Right lobe of liver (tissue), 4 donors: ENCODE measurements around the gene PROC.

Experiments used
- POLR2A ChIP-seq: fragments of 450-650 bp; IDR thresholded peaks from one replicate; pipeline ENCODE4 v1.6.1; 2017; ENCODE audit warnings: antibody characterized with exemption, mild to moderate bottlenecking
- TF ChIP-seq, protein P1 (sequence below), 4 donors: fragments of 200-600 bp in 3 of 4; fragments of 450-650 bp in 1 of 4; IDR thresholded peaks; one replicate each; pipeline versions ENCODE4 v1.5.1 to v1.8.0; 2016 to 2022; ENCODE audit warnings: antibody characterized with exemption in 4 of 4, mild to moderate bottlenecking in 2 of 4
- donor health status: DM: no; HTN: no; CAD: no.
- donor health status: DM: no; HTN: no; CAD: no.
- donor health status: DM: no; HTN: yes; CAD: no.

DNA sequence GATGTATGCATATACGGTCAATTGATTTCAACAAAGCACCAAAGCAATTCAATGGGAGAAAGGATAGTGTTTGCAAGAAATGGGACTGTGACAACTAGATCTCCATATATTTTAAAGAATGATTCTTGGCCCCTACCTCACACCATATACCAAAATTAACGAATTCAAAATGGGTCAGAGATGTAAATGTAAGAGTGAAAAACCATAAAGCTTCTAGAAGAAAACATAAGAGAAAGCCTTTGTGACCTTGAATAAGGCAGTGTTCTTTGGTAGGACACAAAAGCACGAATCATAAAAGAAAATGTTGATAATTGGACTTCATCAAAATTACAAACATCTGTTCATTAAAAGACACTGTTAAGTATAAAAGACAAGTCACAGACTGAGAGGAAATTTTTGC, 5.0 kb upstream of the PROC start:
- TF ChIP-seq, protein P1, sequence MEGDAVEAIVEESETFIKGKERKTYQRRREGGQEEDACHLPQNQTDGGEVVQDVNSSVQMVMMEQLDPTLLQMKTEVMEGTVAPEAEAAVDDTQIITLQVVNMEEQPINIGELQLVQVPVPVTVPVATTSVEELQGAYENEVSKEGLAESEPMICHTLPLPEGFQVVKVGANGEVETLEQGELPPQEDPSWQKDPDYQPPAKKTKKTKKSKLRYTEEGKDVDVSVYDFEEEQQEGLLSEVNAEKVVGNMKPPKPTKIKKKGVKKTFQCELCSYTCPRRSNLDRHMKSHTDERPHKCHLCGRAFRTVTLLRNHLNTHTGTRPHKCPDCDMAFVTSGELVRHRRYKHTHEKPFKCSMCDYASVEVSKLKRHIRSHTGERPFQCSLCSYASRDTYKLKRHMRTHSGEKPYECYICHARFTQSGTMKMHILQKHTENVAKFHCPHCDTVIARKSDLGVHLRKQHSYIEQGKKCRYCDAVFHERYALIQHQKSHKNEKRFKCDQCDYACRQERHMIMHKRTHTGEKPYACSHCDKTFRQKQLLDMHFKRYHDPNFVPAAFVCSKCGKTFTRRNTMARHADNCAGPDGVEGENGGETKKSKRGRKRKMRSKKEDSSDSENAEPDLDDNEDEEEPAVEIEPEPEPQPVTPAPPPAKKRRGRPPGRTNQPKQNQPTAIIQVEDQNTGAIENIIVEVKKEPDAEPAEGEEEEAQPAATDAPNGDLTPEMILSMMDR (IDR thresholded peaks at IDR 0.05) = no peak
- TF ChIP-seq POLR2A = no peak
